Left ventricle myocardium inferior (tissue), 1 donor: Measurements from ENCODE around the gene DNAJC8. TPM values are rescaled to one million over a fixed set of nuclear protein-coding genes. Genes with fewer than 3 reads are reported as not detected.

ENCODE experiments used
- DNase-seq: peaks from one replicate; pipeline ENCODE4 v3.0.0-alpha.2; 2020
- H3K27ac ChIP-seq: fragments of 200-600 bp; replicated peaks from 2 replicates; pipeline ENCODE4 v1.8.0; 2021
- H3K27me3 ChIP-seq: fragments of 200-600 bp; 2 replicates; pipeline ENCODE4 v1.8.0; 2021; ENCODE audit warnings: low read depth
- H3K36me3 ChIP-seq: fragments of 200-600 bp; 2 replicates; pipeline ENCODE4 v1.8.0; 2021
- H3K4me1 ChIP-seq: fragments of 200-600 bp; 2 replicates; pipeline ENCODE4 v1.8.0; 2021
- H3K4me3 ChIP-seq: fragments of 200-600 bp; 2 replicates; pipeline ENCODE4 v1.8.0; 2021; ENCODE audit warnings: mild to moderate bottlenecking, moderate library complexity
- H3K9me3 ChIP-seq: fragments of 200-600 bp; replicated peaks from 2 replicates; pipeline ENCODE4 v1.8.0; 2021
- intact Hi-C: fragments of 100-400 bp; cut with micrococcal nuclease; formaldehyde crosslinking; loops from one replicate; pipeline ENCODE4 v1.11.0; 2022
- total RNA-seq: library from RNA; stranded (reverse); fragmentation: NEBNext Ultra II Directional; extraction: Animal tissue kit (Norgen Biotek cat#: 25700); gene quantifications from one replicate; pipeline ENCODE4 v1.2.1, GENCODE V29; 2021
- TF ChIP-seq, protein P1 (sequence below): fragments of 200-600 bp; IDR thresholded peaks from 2 replicates; pipeline ENCODE4 v1.8.0; 2021; ENCODE audit warnings: antibody characterized with exemption, mild to moderate bottlenecking, borderline replicate concordance
- donor health status: DM: no; HTN: yes; CAD: no; lungs with severe emphysema.

DNAJC8 gene
- total RNA-seq, 1 donor from 2014 or later: 55.3 TPM

- DNase-seq: no peak
- peaks cover 18% of the 10 kb centered on the region for H3K36me3 ChIP-seq
- intact Hi-C loops: no loop called here
- TF ChIP-seq, protein P1, sequence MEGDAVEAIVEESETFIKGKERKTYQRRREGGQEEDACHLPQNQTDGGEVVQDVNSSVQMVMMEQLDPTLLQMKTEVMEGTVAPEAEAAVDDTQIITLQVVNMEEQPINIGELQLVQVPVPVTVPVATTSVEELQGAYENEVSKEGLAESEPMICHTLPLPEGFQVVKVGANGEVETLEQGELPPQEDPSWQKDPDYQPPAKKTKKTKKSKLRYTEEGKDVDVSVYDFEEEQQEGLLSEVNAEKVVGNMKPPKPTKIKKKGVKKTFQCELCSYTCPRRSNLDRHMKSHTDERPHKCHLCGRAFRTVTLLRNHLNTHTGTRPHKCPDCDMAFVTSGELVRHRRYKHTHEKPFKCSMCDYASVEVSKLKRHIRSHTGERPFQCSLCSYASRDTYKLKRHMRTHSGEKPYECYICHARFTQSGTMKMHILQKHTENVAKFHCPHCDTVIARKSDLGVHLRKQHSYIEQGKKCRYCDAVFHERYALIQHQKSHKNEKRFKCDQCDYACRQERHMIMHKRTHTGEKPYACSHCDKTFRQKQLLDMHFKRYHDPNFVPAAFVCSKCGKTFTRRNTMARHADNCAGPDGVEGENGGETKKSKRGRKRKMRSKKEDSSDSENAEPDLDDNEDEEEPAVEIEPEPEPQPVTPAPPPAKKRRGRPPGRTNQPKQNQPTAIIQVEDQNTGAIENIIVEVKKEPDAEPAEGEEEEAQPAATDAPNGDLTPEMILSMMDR: no peak
- H3K4me1 ChIP-seq: peaks cover 55% of the 10 kb centered on the region
- H3K27me3 ChIP-seq: no peaks in the 10 kb centered on the region
- H3K4me3 ChIP-seq: no peak overlapping the region
- H3K9me3 ChIP-seq: no peaks in the 10 kb centered on the region
- no peak overlapping the region for H3K27ac ChIP-seq
These were observed 34.1 kb upstream of the DNAJC8 start for GRCh38 chr1:28266920-28267322.

DNA sequence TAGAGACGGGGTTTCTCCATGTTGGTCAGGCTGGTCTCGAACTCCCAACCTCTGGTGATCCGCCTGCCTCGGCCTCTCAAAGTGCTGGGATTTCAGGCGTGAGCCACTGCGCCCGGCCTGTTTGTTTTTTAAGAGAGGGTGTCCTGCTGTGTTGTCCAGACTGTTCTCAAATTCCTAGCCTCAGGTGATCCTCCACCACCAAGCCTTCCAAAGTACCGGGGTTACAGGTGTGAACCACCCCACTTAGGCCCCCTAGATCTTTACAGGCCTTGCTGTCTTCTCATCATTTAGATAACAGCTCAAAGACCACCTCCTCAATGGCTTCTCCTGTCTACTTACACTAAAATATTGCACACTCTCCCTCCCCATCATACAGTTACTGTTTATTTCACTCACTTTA lies 32.7 kb upstream of the DNAJC8 start:
- intact Hi-C loops: no loop called here
- TF ChIP-seq, protein P1: no peak
- H3K4me3 ChIP-seq: no peak overlapping the region
- no peak overlapping the region for H3K27ac ChIP-seq
- no peaks in the 10 kb centered on the region for H3K9me3 ChIP-seq
- H3K4me1 ChIP-seq: peaks cover 68% of the 10 kb centered on the region
- H3K27me3 ChIP-seq: no peaks in the 10 kb centered on the region
- H3K36me3 ChIP-seq: peaks cover 11% of the 10 kb centered on the region
- DNase-seq: no peak

DNA sequence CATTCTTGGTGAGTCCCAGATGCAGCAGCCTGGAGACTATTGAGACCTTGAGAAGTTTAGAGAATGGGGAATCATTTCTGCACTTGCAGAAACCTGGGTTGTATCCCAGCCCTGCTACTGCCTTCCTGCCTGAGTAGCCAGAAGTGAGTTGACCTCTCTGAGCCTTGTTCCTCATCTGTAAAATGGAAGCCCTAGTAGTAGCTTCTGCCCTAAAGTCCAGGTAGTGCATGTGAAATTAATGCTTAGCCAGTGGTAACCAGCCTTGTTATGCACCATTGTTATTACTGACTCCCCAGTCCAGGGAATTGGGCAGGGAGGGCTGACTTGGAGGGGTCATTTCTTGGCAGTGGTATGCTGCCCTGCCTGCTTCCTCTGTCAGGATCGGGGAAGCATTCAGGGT lies 32.1 kb upstream of the DNAJC8 start:
- no peak overlapping the region for H3K4me3 ChIP-seq
- H3K27ac ChIP-seq: no peak overlapping the region
- H3K36me3 ChIP-seq: peaks cover 8% of the 10 kb centered on the region
- H3K9me3 ChIP-seq: no peaks in the 10 kb centered on the region
- intact Hi-C loops: no loop called here
- H3K27me3 ChIP-seq: no peaks in the 10 kb centered on the region
- DNase-seq: no peak
- TF ChIP-seq, protein P1: no peak
- peaks cover 73% of the 10 kb centered on the region for H3K4me1 ChIP-seq

DNA sequence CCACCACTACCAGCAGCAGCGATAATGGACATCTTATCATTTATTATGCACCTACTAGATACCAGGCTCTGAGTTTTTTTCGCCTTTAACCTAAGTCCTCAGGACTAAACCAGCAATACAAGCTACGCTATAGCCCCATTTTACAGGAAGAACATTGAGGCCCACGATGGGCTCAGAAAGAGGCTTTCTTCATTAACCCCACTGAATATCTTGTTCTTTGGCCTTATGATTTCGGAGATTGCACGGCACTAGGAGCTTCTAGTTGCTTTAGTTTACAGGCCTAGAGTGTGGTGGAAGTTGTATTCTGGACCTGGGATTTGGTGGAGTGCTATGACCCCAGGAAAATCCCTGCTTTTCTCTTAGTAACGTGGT lies 28.0 kb upstream of the DNAJC8 start:
- Histone ChIP-seq H3K9me3 (no peaks in the 10 kb centered on the region), H3K27ac (peak overlapping the region; percentile 94), H3K27me3 (no peaks in the 10 kb centered on the region), H3K4me1 (peaks cover 63% of the 10 kb centered on the region), H3K36me3 (no peaks in the 10 kb centered on the region), H3K4me3 (peak overlapping the region; percentile 100)
- TF ChIP-seq, protein P1: no peak
- no peak for DNase-seq
- intact Hi-C loops: no loop called here

- peaks cover 58% of the 10 kb centered on the region for H3K4me1 ChIP-seq
- H3K36me3 ChIP-seq: no peaks in the 10 kb centered on the region
- DNase-seq: peak; percentile 79
- H3K9me3 ChIP-seq: no peaks in the 10 kb centered on the region
- no peaks in the 10 kb centered on the region for H3K27me3 ChIP-seq
- TF ChIP-seq, protein P1: no peak
- H3K27ac ChIP-seq: peak overlapping the region; percentile 94
- intact Hi-C loops: no loop called here
- H3K4me3 ChIP-seq: peak overlapping the region; percentile 100
These were observed 27.3 kb upstream of the DNAJC8 start for GRCh38 chr1:28259934-28260802.
